ENCODE results near the gene TAS1R1.

TAS1R1 gene

DNA sequence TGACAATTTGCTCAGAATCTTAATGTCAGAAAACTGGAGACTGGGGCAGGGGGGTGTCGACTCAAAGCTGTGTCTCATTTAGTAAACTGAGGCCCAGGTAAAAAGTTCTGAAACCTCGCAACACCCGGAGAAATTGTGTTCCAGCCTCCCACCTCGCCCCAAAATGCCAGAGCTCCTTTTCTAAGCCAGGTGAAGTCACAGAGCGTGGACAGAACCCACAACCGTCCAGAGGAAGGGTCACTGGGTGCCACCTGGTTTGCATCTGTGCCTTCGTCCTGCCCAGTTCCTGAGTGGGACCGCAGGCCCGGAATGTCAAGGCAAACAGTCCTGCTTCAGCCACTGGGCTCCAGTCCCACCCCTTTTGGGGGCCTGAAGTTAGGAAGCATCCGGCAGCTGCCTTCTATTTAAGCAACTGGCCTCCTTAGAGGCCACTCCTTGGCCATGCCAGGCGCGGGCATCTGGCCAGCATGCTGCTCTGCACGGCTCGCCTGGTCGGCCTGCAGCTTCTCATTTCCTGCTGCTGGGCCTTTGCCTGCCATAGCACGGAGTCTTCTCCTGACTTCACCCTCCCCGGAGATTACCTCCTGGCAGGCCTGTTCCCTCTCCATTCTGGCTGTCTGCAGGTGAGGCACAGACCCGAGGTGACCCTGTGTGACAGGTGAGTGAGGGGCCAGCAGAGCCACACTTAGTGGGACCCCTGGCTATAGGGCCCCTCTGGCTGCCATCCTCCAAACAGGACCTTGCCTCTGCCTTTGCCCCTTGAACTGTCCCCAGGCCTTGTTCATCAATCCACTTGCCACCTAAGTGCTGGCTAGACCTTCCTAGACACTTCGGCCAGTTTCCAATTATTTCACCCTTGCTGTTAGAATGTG is at the start of gene TAS1R1:
Gene TAS1R1 (plus strand): TSS at position 401 of the 872 bp plus-strand sequence. CDS start 67 bp downstream, at position 468.
- peaks cover 4 to 17% (median 13%) of the 10 kb centered on the region in 11 experiments; a peak in 21 of 22 replicates for H3K36me3 ChIP-seq
- peak within 1 kb of the TSS; percentile 84 to 98 (median 92) for H3K27ac ChIP-seq
- peak within 1 kb of the TSS; percentile 78 to 98 (median 95) for H3K4me2 ChIP-seq
- no peaks in the 10 kb centered on the region for H3K27me3 ChIP-seq
- peak within 1 kb of the TSS; percentile 91 to 99 (median 96) for H3K9ac ChIP-seq
- peaks cover 0 to 38% (median 21%) of the 10 kb centered on the region in 11 experiments; a peak in 15 of 22 replicates for H4K20me1 ChIP-seq
- H3K9me3 ChIP-seq (replicated peaks in 1 of 11), result peaks cover 0 to 8% (median under 1%) of the 10 kb centered on the region in 11 experiments; a peak in 8 of 22 replicates
- H3K4me1 ChIP-seq, result peaks cover 12 to 23% (median 19%) of the 10 kb centered on the region in 10 experiments
- no peak for TF ChIP-seq Cebpa-rat (IDR thresholded peaks at IDR 0.05)
- H3K4me3 ChIP-seq, result peak within 1 kb of the TSS; percentile 94 to 100 (median 100)

DNA sequence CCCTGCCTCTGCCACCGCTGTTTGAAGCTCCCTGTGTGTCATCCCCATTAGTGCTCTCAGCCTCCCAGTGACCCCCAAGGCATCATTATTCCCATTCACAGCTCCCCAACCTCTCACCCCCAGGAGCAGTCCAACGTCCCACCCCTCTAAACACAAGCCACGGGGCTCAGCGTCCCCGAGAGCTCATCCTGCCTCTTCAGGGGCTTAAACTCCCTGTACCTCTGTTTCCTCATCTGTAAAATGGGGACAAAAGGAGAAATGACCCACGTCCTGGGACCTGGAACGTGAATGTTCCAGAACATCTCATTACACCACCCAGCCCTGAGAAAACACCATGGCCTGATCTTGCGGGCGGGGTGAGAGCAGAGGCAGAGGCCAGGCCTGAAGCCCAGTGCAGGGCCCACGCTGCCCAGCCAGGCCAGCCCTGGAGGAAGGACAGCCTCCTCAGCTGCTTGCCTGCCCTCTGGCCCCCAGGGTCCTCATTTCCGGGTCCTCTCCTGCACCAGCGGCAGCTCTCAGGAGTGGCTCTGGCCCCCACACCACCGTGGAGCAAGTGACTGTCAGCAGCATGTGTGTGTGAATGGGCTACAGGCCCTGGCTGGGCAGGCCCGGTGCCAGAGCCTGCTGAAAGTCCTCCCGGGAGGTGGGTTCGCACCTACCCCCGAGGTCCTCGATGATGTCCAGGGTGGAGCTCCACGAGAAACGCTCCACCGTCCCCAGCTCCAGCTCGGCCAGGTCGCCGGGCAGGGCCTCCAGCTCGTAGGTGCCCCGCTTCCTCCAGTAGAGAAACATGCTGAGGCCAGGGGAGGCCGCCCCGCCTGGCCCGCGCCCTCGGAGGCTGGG is 49.5 kb upstream of the TAS1R1 start:
- Histone ChIP-seq H3K27ac (no peak overlapping the region), H3K4me2 (peak overlapping the region in 9 of 11 experiments; percentile 52 to 96 (median 83); a peak in 17 of 22 replicates), H3K27me3 (peaks cover 0 to 86% (median 0%) of the 10 kb centered on the region in 11 experiments; a peak in 9 of 22 replicates), H3K9me3 (replicated peaks in 1 of 11) (no peaks in the 10 kb centered on the region), H3K36me3 (no peaks in the 10 kb centered on the region), H3K4me1 (peaks cover 66 to 99% (median 89%) of the 10 kb centered on the region in 10 experiments), H4K20me1 (peaks cover 0 to 98% (median 16%) of the 10 kb centered on the region in 11 experiments; a peak in 13 of 22 replicates), H3K9ac (peak overlapping the region in 1 of 11 experiments; percentile 11; a peak in 1 of 22 replicates), H3K4me3 (no peak overlapping the region)
- no peak for TF ChIP-seq Cebpa-rat (IDR thresholded peaks at IDR 0.05)

DNA sequence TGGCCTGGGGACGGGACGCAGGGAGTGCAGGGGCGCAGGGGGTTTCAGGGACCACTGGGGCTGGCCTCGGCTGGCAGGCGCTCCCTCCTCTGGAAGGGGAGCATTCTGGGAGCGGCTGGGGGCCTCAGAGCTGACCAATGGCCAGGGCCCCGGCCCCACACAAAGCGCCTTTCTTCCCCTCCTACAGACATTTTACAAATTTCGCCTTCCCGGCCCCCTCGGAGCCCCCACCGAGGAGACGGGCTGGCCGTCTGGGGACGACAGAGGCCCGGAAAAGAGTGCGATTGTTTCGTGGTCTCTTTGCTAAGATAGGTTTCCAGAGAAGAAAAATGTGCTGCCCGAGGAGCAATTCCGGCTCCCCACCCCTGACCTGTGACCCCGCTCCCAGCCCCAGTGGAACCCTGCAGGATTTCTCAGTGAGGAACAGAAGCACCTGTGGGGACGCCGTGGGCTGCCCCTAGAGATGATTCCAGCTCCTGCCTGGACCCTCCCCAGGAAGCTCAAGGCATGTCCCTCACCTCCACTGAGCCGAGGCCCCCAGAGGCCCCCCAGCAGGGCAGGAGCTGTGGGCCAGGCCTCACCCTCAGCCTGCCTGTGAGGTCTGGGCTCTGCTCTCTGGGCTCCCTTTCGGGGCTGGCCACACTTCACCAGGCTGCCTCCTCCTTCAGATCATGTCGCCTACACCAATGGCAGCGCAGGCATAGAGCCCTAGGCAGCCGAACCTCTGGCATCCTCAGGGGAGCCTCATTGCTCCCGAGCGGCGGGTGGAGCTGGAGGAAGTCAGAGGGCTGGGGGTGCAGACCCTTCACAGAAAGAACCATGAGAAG is 48.7 kb upstream of the TAS1R1 start:
- H3K4me2 ChIP-seq, result peak overlapping the region; percentile 80 to 96 (median 84)
- no peaks in the 10 kb centered on the region for H3K36me3 ChIP-seq
- TF ChIP-seq Cebpa-rat (IDR thresholded peaks at IDR 0.05), result no peak
- peaks cover 65 to 99% (median 87%) of the 10 kb centered on the region in 10 experiments for H3K4me1 ChIP-seq
- H3K9me3 ChIP-seq (replicated peaks in 1 of 11), result no peaks in the 10 kb centered on the region
- peaks cover 0 to 99% (median 16%) of the 10 kb centered on the region in 11 experiments; a peak in 13 of 22 replicates for H4K20me1 ChIP-seq
- H3K4me3 ChIP-seq, result no peak overlapping the region
- no peak overlapping the region for H3K27ac ChIP-seq
- peak overlapping the region in 2 of 11 experiments; percentile 11 to 29; a peak in 2 of 22 replicates for H3K9ac ChIP-seq
- H3K27me3 ChIP-seq, result peaks cover 0 to 85% (median 0%) of the 10 kb centered on the region in 11 experiments; a peak in 9 of 22 replicates

DNA sequence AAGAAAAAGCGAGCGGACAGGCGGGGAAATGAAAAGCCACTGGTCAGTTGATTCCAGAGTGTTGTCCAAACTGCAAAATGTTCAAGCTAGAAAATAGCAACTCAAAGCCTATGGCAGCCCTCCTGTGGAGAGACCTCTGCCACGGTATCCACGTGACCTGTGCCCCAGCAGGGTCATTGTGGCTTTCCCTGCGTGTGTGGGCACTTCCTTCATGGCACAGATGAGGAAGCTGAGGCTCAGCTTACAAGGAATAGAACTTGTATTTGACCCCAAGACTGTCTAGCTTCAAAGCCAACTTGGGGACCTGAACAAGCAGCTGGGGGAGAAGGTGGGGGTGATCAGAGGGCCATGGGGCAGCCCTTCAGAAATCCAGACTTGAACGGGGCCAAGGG is 48.1 kb upstream of the TAS1R1 start:
- Histone ChIP-seq H3K36me3 (no peaks in the 10 kb centered on the region), H3K4me1 (peaks cover 59 to 98% (median 81%) of the 10 kb centered on the region in 10 experiments), H3K9ac (peak overlapping the region in 3 of 11 experiments; percentile 15 to 54 (median 29); a peak in 3 of 22 replicates), H3K27me3 (peaks cover 0 to 85% (median 0%) of the 10 kb centered on the region in 11 experiments; a peak in 9 of 22 replicates), H3K27ac (no peak overlapping the region), H3K4me2 (peak overlapping the region; percentile 79 to 96 (median 84)), H4K20me1 (peaks cover 0 to 99% (median 16%) of the 10 kb centered on the region in 11 experiments; a peak in 13 of 22 replicates), H3K4me3 (no peak overlapping the region), H3K9me3 (replicated peaks in 1 of 11) (no peaks in the 10 kb centered on the region)
- TF ChIP-seq Cebpa-rat (IDR thresholded peaks at IDR 0.05), result no peak

DNA sequence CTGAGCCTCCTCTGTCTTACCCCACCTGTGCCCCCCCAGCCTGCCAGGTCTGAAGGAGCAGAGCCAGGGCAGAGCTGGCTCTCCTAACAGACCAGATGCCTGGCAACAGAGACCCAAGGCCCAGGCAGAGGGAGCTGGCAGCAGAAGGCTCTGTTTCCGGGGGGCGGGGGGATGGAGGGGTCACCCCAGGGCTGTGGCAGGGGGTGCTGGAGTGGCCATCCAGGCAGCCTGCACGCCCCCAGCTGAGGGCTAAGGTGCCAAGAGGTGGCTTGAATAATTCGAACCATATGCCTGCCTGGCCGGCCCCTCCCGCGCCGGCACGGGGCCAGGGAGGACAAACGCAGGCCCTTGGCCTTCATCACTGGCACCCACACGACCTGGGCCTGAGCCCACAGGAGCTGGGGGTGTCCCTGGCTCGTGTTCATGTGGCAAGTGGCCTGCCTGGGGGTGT is 47.6 kb upstream of the TAS1R1 start:
- peak overlapping the region in 3 of 11 experiments; percentile 15 to 54 (median 29); a peak in 2 of 22 replicates for H3K9ac ChIP-seq
- peak overlapping the region; percentile 79 to 96 (median 84) for H3K4me2 ChIP-seq
- H3K36me3 ChIP-seq, result no peaks in the 10 kb centered on the region
- H3K9me3 ChIP-seq (replicated peaks in 1 of 11), result no peaks in the 10 kb centered on the region
- peaks cover 0 to 99% (median 16%) of the 10 kb centered on the region in 11 experiments; a peak in 12 of 22 replicates for H4K20me1 ChIP-seq
- peaks cover 0 to 87% (median 0%) of the 10 kb centered on the region in 11 experiments; a peak in 9 of 22 replicates for H3K27me3 ChIP-seq
- H3K4me1 ChIP-seq, result peaks cover 54 to 98% (median 76%) of the 10 kb centered on the region in 10 experiments
- H3K4me3 ChIP-seq, result no peak overlapping the region
- no peak overlapping the region for H3K27ac ChIP-seq
- no peak for TF ChIP-seq Cebpa-rat (IDR thresholded peaks at IDR 0.05)

DNA sequence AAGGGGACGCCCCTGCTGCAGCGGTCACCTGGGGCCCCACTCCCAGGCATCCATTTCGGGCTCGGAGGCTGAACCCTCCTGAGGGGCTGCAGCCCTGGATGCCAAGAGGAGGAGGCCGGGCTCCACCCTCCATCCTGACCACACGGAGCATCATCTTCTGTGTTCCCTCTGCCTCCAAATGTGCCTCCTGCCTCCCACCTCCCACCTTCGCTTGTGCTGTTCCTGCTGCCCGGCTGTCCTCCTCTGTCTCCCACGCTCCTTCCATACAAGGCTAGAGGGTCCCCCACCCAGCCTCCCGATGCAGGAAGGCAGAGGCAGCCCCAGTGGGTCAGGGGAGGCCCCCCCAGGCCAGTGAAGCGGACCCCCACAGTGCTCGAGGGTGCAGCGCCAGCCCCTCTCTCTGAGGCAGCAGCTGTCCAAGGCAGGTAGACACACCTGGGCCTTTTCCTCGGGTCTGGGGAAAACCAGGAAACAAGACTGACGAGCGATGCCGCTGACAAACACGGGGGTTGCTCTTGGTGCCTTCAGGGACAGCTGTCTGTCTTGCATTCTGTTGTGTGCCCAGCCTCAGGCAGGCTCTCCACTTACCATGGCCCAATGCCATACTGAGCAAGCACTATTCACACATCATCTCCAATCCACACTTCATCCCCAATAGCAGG is 46.8 kb upstream of the TAS1R1 start:
- no peak for TF ChIP-seq Cebpa-rat (IDR thresholded peaks at IDR 0.05)
- H3K9ac ChIP-seq, result no peak overlapping the region
- H3K4me2 ChIP-seq, result peak overlapping the region; percentile 79 to 96 (median 84)
- no peak overlapping the region for H3K4me3 ChIP-seq
- peaks cover 0 to 92% (median 16%) of the 10 kb centered on the region in 11 experiments; a peak in 11 of 22 replicates for H4K20me1 ChIP-seq
- peaks cover 47 to 90% (median 68%) of the 10 kb centered on the region in 10 experiments for H3K4me1 ChIP-seq
- H3K27ac ChIP-seq, result no peak overlapping the region; a peak in 1 of 22 replicates
- no peaks in the 10 kb centered on the region for H3K9me3 ChIP-seq (replicated peaks in 1 of 11)
- H3K27me3 ChIP-seq, result peaks cover 0 to 79% (median 0%) of the 10 kb centered on the region in 11 experiments; a peak in 8 of 22 replicates
- no peaks in the 10 kb centered on the region for H3K36me3 ChIP-seq

- H3K36me3 ChIP-seq, result no peaks in the 10 kb centered on the region
- H4K20me1 ChIP-seq, result peaks cover 0 to 87% (median 16%) of the 10 kb centered on the region in 11 experiments; a peak in 11 of 22 replicates
- no peaks in the 10 kb centered on the region for H3K9me3 ChIP-seq (replicated peaks in 1 of 11)
- H3K4me2 ChIP-seq, result peak overlapping the region; percentile 64 to 96 (median 84)
- peaks cover 0 to 74% (median 0%) of the 10 kb centered on the region in 11 experiments; a peak in 8 of 22 replicates for H3K27me3 ChIP-seq
- H3K9ac ChIP-seq, result peak overlapping the region in 4 of 11 experiments; percentile 1 to 52 (median 37); a peak in 4 of 22 replicates
- H3K4me1 ChIP-seq, result peaks cover 47 to 85% (median 64%) of the 10 kb centered on the region in 10 experiments
- H3K27ac ChIP-seq, result peak overlapping the region in 2 of 11 experiments; percentile 39 to 54; a peak in 3 of 22 replicates
- peak overlapping the region in 2 of 10 experiments; percentile 13 to 21; a peak in 1 of 20 replicates for H3K4me3 ChIP-seq
- TF ChIP-seq Cebpa-rat (IDR thresholded peaks at IDR 0.05), result no peak
Observed at GRCh38 chr1:6508816-6509189, 46.3 kb upstream of the TAS1R1 start.
